NK-92 (cell line): ENCODE data around the gene PRKG1.

ENCODE experiments used
- DNase-seq: peaks from one replicate; lab custom pipeline; 2025; ENCODE audit not compliant: unreplicated experiment; lab: John Stamatoyannopoulos, UW

The PRKG1 gene

GRCh38 chr10:52092390-52092789 is 1018.1 kb downstream of the PRKG1 start:
- no peak for DNase-seq

- DNase-seq: no peak
Measured at GRCh38 chr10:52098130-52098529, 1023.8 kb downstream of the PRKG1 start.

- DNase-seq: no peak
Measured at GRCh38 chr10:52099026-52099600, 1024.8 kb downstream of the PRKG1 start.

- DNase-seq: no peak
Measured at GRCh38 chr10:52100011-52100547, 1025.8 kb downstream of the PRKG1 start.

GRCh38 chr10:52105301-52105700 is 1031.0 kb downstream of the PRKG1 start:
- DNase-seq: no peak

- DNase-seq: no peak
Measured at GRCh38 chr10:52106011-52106410, 1031.7 kb downstream of the PRKG1 start.

- no peak for DNase-seq
Measured at GRCh38 chr10:52106899-52107298, 1032.6 kb downstream of the PRKG1 start.

GRCh38 chr10:52108236-52108635 is 1033.9 kb downstream of the PRKG1 start:
- DNase-seq: no peak

GRCh38 chr10:52110576-52110975 is 1036.3 kb downstream of the PRKG1 start:
- DNase-seq: no peak

- DNase-seq: no peak
Measured at GRCh38 chr10:52111101-52111891, 1037.0 kb downstream of the PRKG1 start.

- no peak for DNase-seq
Measured at GRCh38 chr10:52115823-52116222, 1041.5 kb downstream of the PRKG1 start.

- no peak for DNase-seq
Measured at GRCh38 chr10:52119507-52119906, 1045.2 kb downstream of the PRKG1 start.

- DNase-seq: no peak
Measured at GRCh38 chr10:52121688-52122087, 1047.4 kb downstream of the PRKG1 start.

GRCh38 chr10:52128056-52128683 is 1053.9 kb downstream of the PRKG1 start:
- no peak for DNase-seq

- no peak for DNase-seq
Measured at GRCh38 chr10:52129410-52130178, 1055.3 kb downstream of the PRKG1 start.

- DNase-seq: no peak
Measured at GRCh38 chr10:52135101-52135500, 1060.8 kb downstream of the PRKG1 start.

- DNase-seq: no peak
Measured at GRCh38 chr10:52136921-52137320, 1062.6 kb downstream of the PRKG1 start.

- DNase-seq: no peak
Measured at GRCh38 chr10:52143338-52143737, 1069.1 kb downstream of the PRKG1 start.

GRCh38 chr10:52145636-52146035 is 1071.3 kb downstream of the PRKG1 start:
- no peak for DNase-seq

- no peak for DNase-seq
Measured at GRCh38 chr10:52146766-52147165, 1072.5 kb downstream of the PRKG1 start.

- DNase-seq: no peak
Measured at GRCh38 chr10:52170776-52171175, 1096.5 kb downstream of the PRKG1 start.
